HS-5 (cell line): ENCODE results near the gene TRNAU1AP.

Source experiments
- DNase-seq: peaks from one replicate; pipeline ENCODE4 v3.0.0-alpha.2; 2012; ENCODE audit warnings: low read depth

Gene TRNAU1AP

GRCh38 chr1:28604962-28605361 is 52.1 kb downstream of the TRNAU1AP start:
- DNase-seq, result no peak

GRCh38 chr1:28606771-28607170 is 53.9 kb downstream of the TRNAU1AP start:
- no peak for DNase-seq

GRCh38 chr1:28613175-28613574 is 60.3 kb downstream of the TRNAU1AP start:
- DNase-seq, result no peak
